Esophagus muscularis mucosa (tissue), 4 donors: Measurements from ENCODE around the gene WNT8A. TPM values are rescaled to one million over a fixed set of nuclear protein-coding genes. Genes with fewer than 3 reads are reported as not detected.
"Not testable (repeated sequence)": the region's sequence is repeated elsewhere in the genome, so short reads cannot be mapped to it uniquely, and the experiment has no call there.

Experiments
- DNase-seq: peaks from one replicate; pipeline ENCODE4 v3.0.0-alpha.2; 2017; ENCODE audit errors: extremely low spot score
- H3K27ac ChIP-seq, 4 donors: fragments of 200-600 bp; sonication (generic); replicated peaks in 1 of 4; 1 replicate in 3 of 4; 2 replicates in 1 of 4; pipeline ENCODE4 v1.5.1; 2016 to 2019; ENCODE audit warnings: mild to moderate bottlenecking in 1 of 4
- H3K27me3 ChIP-seq, 4 donors: fragments of 200-600 bp; sonication (generic); one replicate each; pipeline versions ENCODE4 v1.5.1 to v1.6.0; 2016 to 2019
- H3K36me3 ChIP-seq, 4 donors: fragments of 200-600 bp; sonication (generic); one replicate each; pipeline ENCODE4 v1.5.1; 2016 to 2019
- H3K4me1 ChIP-seq, 4 donors: fragments of 200-600 bp; sonication (generic); one replicate each; pipeline ENCODE4 v1.5.1; 2016 to 2019
- H3K4me3 ChIP-seq, 4 donors: fragments of 200-600 bp; sonication (generic); 1 replicate in 2 of 4; 2 replicates in 2 of 4; pipeline ENCODE4 v1.5.1; 2016 to 2019; ENCODE audit warnings: mild to moderate bottlenecking in 4 of 4, moderate library complexity in 1 of 4
- H3K9me3 ChIP-seq, 4 donors: fragments of 200-600 bp; sonication (generic); 1 replicate in 3 of 4; 2 replicates in 1 of 4; pipeline ENCODE4 v1.5.1; 2016 to 2019
- CTCF ChIP-seq, 3 experiments: fragments of 200-600 bp in 2 of 3; fragments of 450-650 bp in 1 of 3; sonication (generic) in 2 of 3; IDR thresholded peaks; one replicate each; pipeline ENCODE4 v1.5.1; 2017 to 2019; ENCODE audit warnings: antibody characterized with exemption in 3 of 3, mild to moderate bottlenecking in 2 of 3, moderate library complexity in 1 of 3
- EP300 ChIP-seq: sonication (generic); formaldehyde crosslinking; IDR thresholded peaks from one replicate; pipeline ENCODE4 v1.6.1; 2017; ENCODE audit warnings: antibody characterized with exemption
- POLR2A ChIP-seq: fragments of 450-650 bp; IDR thresholded peaks from one replicate; pipeline ENCODE4 v1.6.1; 2017; ENCODE audit warnings: antibody characterized with exemption, moderate library complexity, mild to moderate bottlenecking, low read depth
- POLR2AphosphoS5 ChIP-seq, 2 donors: sonication (generic); formaldehyde crosslinking; IDR thresholded peaks; one replicate each; pipeline ENCODE4 v1.6.1; 2017; ENCODE audit warnings: antibody characterized with exemption in 2 of 2
- WGBS: methylation state at CpG from one replicate; pipeline ENCODE4 v1.1.5; 2018; 5-methylcytosine and 5-hydroxymethylcytosine counted together
- intact Hi-C: fragments of 100-400 bp; cut with DNase I; formaldehyde crosslinking; loops from one replicate; pipeline ENCODE4 v1.15.1; 2023
- total RNA-seq, 4 donors: library from RNA; depleted of rRNA; stranded (reverse); fragments of >200 nt; gene quantifications; one replicate each; pipeline versions ENCODE4 v1.1.0 to v1.2.1, GENCODE V29; 2016

The WNT8A gene
- total RNA-seq, 4 donors from 2014 or later: not detected

GRCh38 chr5:138068742-138069600 is 14.9 kb upstream of the WNT8A start:
- WGBS: 22% methylated on average over 6 of the region's 6 CpGs
- Histone ChIP-seq H3K4me1 (peaks cover 0 to 3% (median 2%) of the 10 kb centered on the region in 4 donors), H3K27ac (no peak overlapping the region), H3K36me3 (no peaks in the 10 kb centered on the region), H3K9me3 (no peaks in the 10 kb centered on the region), H3K27me3 (no peaks in the 10 kb centered on the region), H3K4me3 (no peak overlapping the region)
- intact Hi-C loops: loop anchor here (2.0 kb wide), 1 partner anchor 32 kb away; no protein-coding TSS in a partner anchor
- no peak for TF ChIP-seq EP300
- peak; percentile 77 to 83 (median 80) for TF ChIP-seq CTCF (IDR thresholded peaks at IDR 0.05)
- peak; percentile 94 for DNase-seq

- H3K36me3 ChIP-seq, intact Hi-C loops, H3K27ac ChIP-seq, H3K27me3 ChIP-seq, H3K4me1 ChIP-seq, H3K9me3 ChIP-seq, DNase-seq, H3K4me3 ChIP-seq: not testable (repeated sequence)
- no CpG with 5 or more reads among the region's 32 CpGs for whole genome bisulfite sequencing
Observed at GRCh38 chr5:138070026-138070425, 13.8 kb upstream of the WNT8A start.

GRCh38 chr5:138077064-138077696 is 6.7 kb upstream of the WNT8A start:
- intact Hi-C loops: loop anchor here (1.0 kb wide), 1 partner anchor 56 kb away; no protein-coding TSS in a partner anchor
- Histone ChIP-seq H3K27me3 (no peaks in the 10 kb centered on the region), H3K9me3 (no peaks in the 10 kb centered on the region), H3K4me1 (peaks cover 0 to 11% (median 0%) of the 10 kb centered on the region in 4 donors), H3K27ac (no peak overlapping the region), H3K4me3 (no peak overlapping the region), H3K36me3 (no peaks in the 10 kb centered on the region)
- TF ChIP-seq CTCF (IDR thresholded peaks at IDR 0.05) (peak; percentile 78 to 89 (median 86)), POLR2AphosphoS5 (IDR thresholded peaks at IDR 0.05) (no peak), POLR2A (no peak), EP300 (no peak)
- DNase-seq: no peak
- 24% methylated on average over 5 of the region's 5 CpGs for WGBS

GRCh38 chr5:138078006-138078643 is 5.7 kb upstream of the WNT8A start:
- no peak for DNase-seq
- Histone ChIP-seq H3K27ac (no peak overlapping the region), H3K27me3 (no peaks in the 10 kb centered on the region), H3K36me3 (no peaks in the 10 kb centered on the region), H3K4me1 (peaks cover 0 to 11% (median 0%) of the 10 kb centered on the region in 4 donors), H3K4me3 (no peak overlapping the region), H3K9me3 (no peaks in the 10 kb centered on the region)
- TF ChIP-seq POLR2A (no peak), POLR2AphosphoS5 (IDR thresholded peaks at IDR 0.05) (no peak), EP300 (no peak)
- WGBS: 58% methylated on average over 1 of the region's 1 CpG
- intact Hi-C loops: no loop called here

DNA sequence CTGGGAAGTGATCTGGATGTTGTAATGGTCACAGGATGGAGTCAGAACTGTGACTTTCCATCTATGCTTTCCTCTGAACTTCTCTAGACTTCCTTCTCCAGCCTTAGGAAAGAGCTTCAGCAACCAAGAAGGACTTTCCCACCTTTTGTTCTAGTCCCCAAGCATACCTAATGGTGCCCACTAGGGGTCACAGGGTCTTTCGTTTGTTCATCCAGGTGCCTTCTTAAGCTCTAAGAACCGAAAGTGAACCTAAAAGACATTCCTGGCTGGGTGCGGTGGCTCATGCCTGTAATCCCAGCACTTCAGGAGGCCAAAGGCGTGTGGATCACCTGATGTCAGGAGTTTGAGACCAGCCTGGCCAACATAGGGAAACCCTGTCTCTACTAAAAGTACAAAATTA is 1.8 kb upstream of the WNT8A start:
- no peak for DNase-seq
- Histone ChIP-seq H3K9me3 (no peaks in the 10 kb centered on the region), H3K27ac (no peak overlapping the region), H3K27me3 (no peaks in the 10 kb centered on the region), H3K36me3 (no peaks in the 10 kb centered on the region), H3K4me3 (no peak overlapping the region), H3K4me1 (peaks cover 0 to 11% (median 0%) of the 10 kb centered on the region in 4 donors)
- intact Hi-C loops: no loop called here
- 85% methylated on average over 4 of the region's 4 CpGs for WGBS
- TF ChIP-seq CTCF (IDR thresholded peaks at IDR 0.05): no peak
- no peak for TF ChIP-seq EP300
- no peak for TF ChIP-seq POLR2A
- TF ChIP-seq POLR2AphosphoS5 (IDR thresholded peaks at IDR 0.05): no peak
